ENCODE results near the gene SV2A.

GRCh38 chr1:149965440-149965839 is 47.8 kb upstream of the SV2A start:
- TF ChIP-seq ZNF8 (CRISPR knock-in tag; IDR thresholded peaks at IDR 0.05) = no peak
- TF ChIP-seq ZFP3 (CRISPR knock-in tag; IDR thresholded peaks at IDR 0.05) = no peak
- TF ChIP-seq, protein P1, sequence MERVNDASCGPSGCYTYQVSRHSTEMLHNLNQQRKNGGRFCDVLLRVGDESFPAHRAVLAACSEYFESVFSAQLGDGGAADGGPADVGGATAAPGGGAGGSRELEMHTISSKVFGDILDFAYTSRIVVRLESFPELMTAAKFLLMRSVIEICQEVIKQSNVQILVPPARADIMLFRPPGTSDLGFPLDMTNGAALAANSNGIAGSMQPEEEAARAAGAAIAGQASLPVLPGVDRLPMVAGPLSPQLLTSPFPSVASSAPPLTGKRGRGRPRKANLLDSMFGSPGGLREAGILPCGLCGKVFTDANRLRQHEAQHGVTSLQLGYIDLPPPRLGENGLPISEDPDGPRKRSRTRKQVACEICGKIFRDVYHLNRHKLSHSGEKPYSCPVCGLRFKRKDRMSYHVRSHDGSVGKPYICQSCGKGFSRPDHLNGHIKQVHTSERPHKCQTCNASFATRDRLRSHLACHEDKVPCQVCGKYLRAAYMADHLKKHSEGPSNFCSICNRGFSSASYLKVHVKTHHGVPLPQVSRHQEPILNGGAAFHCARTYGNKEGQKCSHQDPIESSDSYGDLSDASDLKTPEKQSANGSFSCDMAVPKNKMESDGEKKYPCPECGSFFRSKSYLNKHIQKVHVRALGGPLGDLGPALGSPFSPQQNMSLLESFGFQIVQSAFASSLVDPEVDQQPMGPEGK (CRISPR knock-in tag; IDR thresholded peaks at IDR 0.05; ENCODE audit: borderline replicate concordance) = no peak
- no peak for TF ChIP-seq GLIS3 (CRISPR knock-in tag; IDR thresholded peaks at IDR 0.05)
- no peak for TF ChIP-seq CSDC2 (CRISPR knock-in tag; IDR thresholded peaks at IDR 0.05)
- TF ChIP-seq ZFP30 (CRISPR knock-in tag; IDR thresholded peaks at IDR 0.05) = no peak
- TF ChIP-seq CREB5 (CRISPR knock-in tag; IDR thresholded peaks at IDR 0.05; ENCODE audit: low read depth) = no peak
- no peak for TF ChIP-seq TOX (CRISPR knock-in tag; IDR thresholded peaks at IDR 0.05; ENCODE audit: borderline replicate concordance)
- no peak for TF ChIP-seq ZC3H10 (CRISPR knock-in tag; IDR thresholded peaks at IDR 0.05)
- no peak for TF ChIP-seq OSR1 (CRISPR knock-in tag; IDR thresholded peaks at IDR 0.05)
- no peak for TF ChIP-seq BACH2 (CRISPR knock-in tag; IDR thresholded peaks at IDR 0.05; ENCODE audit: borderline replicate concordance)
